22Rv1 (cell line): ENCODE results near the gene SDK1.

Experiments used
- H3K27ac ChIP-seq: fragments of 450-650 bp; 2 replicates; pipeline ENCODE4 v1.5.1; 2017
- ZFX ChIP-seq: fragments of 450-650 bp; IDR thresholded peaks from 2 replicates; pipeline ENCODE4 v1.6.1; 2017; ENCODE audit warnings: antibody characterized with exemption, borderline replicate concordance
- TF ChIP-seq, protein P1 (sequence below): fragments of 450-650 bp; IDR thresholded peaks from 2 replicates; pipeline ENCODE4 v1.5.1; 2017; ENCODE audit warnings: mild to moderate bottlenecking

SDK1 gene

GRCh38 chr7:3408814-3409595, 108.0 kb downstream of the SDK1 start:
- TF ChIP-seq, protein P1, sequence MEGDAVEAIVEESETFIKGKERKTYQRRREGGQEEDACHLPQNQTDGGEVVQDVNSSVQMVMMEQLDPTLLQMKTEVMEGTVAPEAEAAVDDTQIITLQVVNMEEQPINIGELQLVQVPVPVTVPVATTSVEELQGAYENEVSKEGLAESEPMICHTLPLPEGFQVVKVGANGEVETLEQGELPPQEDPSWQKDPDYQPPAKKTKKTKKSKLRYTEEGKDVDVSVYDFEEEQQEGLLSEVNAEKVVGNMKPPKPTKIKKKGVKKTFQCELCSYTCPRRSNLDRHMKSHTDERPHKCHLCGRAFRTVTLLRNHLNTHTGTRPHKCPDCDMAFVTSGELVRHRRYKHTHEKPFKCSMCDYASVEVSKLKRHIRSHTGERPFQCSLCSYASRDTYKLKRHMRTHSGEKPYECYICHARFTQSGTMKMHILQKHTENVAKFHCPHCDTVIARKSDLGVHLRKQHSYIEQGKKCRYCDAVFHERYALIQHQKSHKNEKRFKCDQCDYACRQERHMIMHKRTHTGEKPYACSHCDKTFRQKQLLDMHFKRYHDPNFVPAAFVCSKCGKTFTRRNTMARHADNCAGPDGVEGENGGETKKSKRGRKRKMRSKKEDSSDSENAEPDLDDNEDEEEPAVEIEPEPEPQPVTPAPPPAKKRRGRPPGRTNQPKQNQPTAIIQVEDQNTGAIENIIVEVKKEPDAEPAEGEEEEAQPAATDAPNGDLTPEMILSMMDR = no peak
- TF ChIP-seq ZFX = no peak

GRCh38 chr7:3412871-3413270, 111.8 kb downstream of the SDK1 start:
- no peak for TF ChIP-seq ZFX
- TF ChIP-seq, protein P1 = no peak
- H3K27ac ChIP-seq = no peak overlapping the region

More at GRCh38 chr7:3408814-3409595, 108.0 kb downstream of the SDK1 start:
- no peak overlapping the region for H3K27ac ChIP-seq

DNA sequence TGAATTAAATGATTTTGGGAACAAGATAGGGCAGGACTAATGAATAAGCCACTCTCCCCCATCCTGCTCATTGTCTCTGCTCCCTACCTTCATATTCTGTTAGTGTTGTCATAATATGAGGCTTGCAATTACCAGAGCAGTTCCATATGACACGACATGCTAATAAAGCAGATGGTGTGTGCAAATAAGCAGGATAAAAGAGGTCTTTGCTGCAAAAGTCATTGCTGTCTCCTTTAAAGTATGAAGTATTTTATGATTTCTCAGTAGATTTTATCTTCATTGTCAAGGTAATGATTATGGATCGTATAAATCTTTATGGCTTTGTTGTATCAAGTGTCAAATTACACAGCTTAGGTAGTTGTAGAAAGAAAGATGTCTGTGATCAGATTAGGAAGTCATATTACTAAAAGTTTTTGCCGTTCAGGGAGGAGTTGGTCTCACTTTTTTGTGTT, 114.8 kb downstream of the SDK1 start:
- no peak for TF ChIP-seq ZFX
- TF ChIP-seq, protein P1 = no peak
- peak overlapping the region; percentile 68 for H3K27ac ChIP-seq

DNA sequence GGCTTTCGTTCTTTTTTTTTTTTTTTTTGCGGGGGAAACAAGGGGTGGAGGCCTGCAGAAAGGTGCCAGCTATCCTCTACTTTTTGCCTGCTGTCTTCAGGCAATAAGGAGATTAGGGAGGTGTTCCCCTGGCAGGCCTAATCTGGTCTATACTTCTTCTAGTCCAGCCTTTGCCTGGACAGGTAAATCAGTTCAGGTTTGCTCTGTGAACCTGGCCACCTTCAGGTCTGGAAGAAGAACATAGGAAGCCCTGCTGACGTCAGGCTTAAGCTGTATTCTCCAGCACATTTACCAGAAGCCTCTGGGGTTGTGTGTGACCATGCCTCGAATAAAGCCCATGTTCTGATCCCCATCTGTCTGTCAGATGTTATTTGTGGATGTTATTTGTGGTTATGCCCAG, 115.4 kb downstream of the SDK1 start:
- TF ChIP-seq, protein P1 = no peak
- TF ChIP-seq ZFX = no peak
- peak overlapping the region; percentile 68 for H3K27ac ChIP-seq

DNA sequence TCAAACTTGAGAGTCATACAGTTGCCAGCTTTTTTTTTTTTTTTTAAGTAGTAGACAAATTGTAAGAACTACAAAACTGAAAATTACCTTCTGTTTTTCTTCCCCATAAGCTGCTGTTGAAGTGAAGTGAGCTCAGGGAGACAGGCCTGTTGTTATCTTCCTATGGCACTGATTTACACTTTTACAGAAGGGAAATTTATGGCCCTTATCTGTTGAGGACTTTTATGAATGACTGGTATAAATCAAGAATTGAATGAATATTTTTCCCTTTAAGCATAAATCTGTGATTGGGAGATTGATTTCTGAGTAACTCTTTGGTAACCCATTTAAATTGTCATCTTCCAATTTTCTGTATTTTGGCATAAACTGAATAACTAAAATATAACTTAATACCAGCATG, 124.0 kb downstream of the SDK1 start:
- H3K27ac ChIP-seq = no peak overlapping the region
- TF ChIP-seq ZFX = no peak
- TF ChIP-seq, protein P1 = no peak

GRCh38 chr7:3426064-3426463, 125.0 kb downstream of the SDK1 start:
- TF ChIP-seq, protein P1 = no peak
- no peak for TF ChIP-seq ZFX
- H3K27ac ChIP-seq = no peak overlapping the region

- TF ChIP-seq ZFX = no peak
- TF ChIP-seq, protein P1 = no peak
- no peak overlapping the region for H3K27ac ChIP-seq
Measured at GRCh38 chr7:3427957-3428356, 126.9 kb downstream of the SDK1 start.
